ENCODE results near the gene ZNF774. TPM values are rescaled to one million over a fixed set of nuclear protein-coding genes. Genes with fewer than 3 reads are reported as not detected.
A peak's percentile ranks its signal among the peaks of the same experiment; 100 is the strongest.

Gene ZNF774
- total and polyA plus RNA-seq, 2 of the 13 experiments (the other 11 are each of a cell fraction or from before 2014, with no cell fraction given): 0.59 to 1.4 TPM

- peak; percentile 69 for TF ChIP-seq ZFP91 (CRISPR knock-in tag; IDR thresholded peaks at IDR 0.05; ENCODE audit: borderline replicate concordance)
- TF ChIP-seq FOSL2 (CRISPR knock-in tag; IDR thresholded peaks at IDR 0.05): no peak
- TF ChIP-seq RELA (CRISPR knock-in tag; IDR thresholded peaks at IDR 0.05): no peak
- no peak for TF ChIP-seq NFRKB (IDR thresholded peaks at IDR 0.05)
- no peak for TF ChIP-seq ZNF839 (CRISPR knock-in tag; IDR thresholded peaks at IDR 0.05; ENCODE audit: borderline replicate concordance)
- no peak for TF ChIP-seq TRIM24 (CRISPR knock-in tag; IDR thresholded peaks at IDR 0.05)
- peak; percentile 11; the same call in 1 of the 2 replicates for TF ChIP-seq ZNF335 (CRISPR knock-in tag; IDR thresholded peaks at IDR 0.05)
- TF ChIP-seq ZNF549 (CRISPR knock-in tag; IDR thresholded peaks at IDR 0.05): no peak
- TF ChIP-seq ZNF274 (CRISPR knock-in tag; IDR thresholded peaks at IDR 0.05): no peak
- TF ChIP-seq ZBTB20 (CRISPR knock-in tag; IDR thresholded peaks at IDR 0.05; ENCODE audit: borderline replicate concordance, low read depth): no peak
- no peak for TF ChIP-seq MAFG (CRISPR knock-in tag; IDR thresholded peaks at IDR 0.05)
- no peak for TF ChIP-seq HOXD1 (CRISPR knock-in tag; IDR thresholded peaks at IDR 0.05)
- TF ChIP-seq ZMYM3 (CRISPR knock-in tag; IDR thresholded peaks at IDR 0.05): no peak
- TF ChIP-seq NFKB2 (CRISPR knock-in tag; IDR thresholded peaks at IDR 0.05; ENCODE audit: borderline replicate concordance): no peak
- TF ChIP-seq SOX6 (IDR thresholded peaks at IDR 0.05): no peak
- TF ChIP-seq SOX6 (CRISPR knock-in tag; IDR thresholded peaks at IDR 0.05): peak; percentile 25; the same call in 1 of the 2 replicates
- TF ChIP-seq ZFP1 (CRISPR knock-in tag; IDR thresholded peaks at IDR 0.05): no peak
- no peak for TF ChIP-seq ZC3H13 (CRISPR knock-in tag; IDR thresholded peaks at IDR 0.05)
- TF ChIP-seq XRCC5 (optimal IDR thresholded peaks at IDR 0.05; ENCODE audit: low read length): no peak
- TF ChIP-seq ZNF546 (CRISPR knock-in tag; conservative IDR thresholded peaks at IDR 0.05): no peak
- no peak for TF ChIP-seq ZNF800 (CRISPR knock-in tag; IDR thresholded peaks at IDR 0.05)
- no peak; the same call in 1 of the 2 replicates for TF ChIP-seq HNF1B (CRISPR knock-in tag; IDR thresholded peaks at IDR 0.05)
- TF ChIP-seq ELK4 (CRISPR knock-in tag; IDR thresholded peaks at IDR 0.05; ENCODE audit: borderline replicate concordance): no peak
- no peak for TF ChIP-seq CCAR2 (optimal IDR thresholded peaks at IDR 0.05; ENCODE audit: low read depth, low read length)
- TF ChIP-seq ZNF780A (CRISPR knock-in tag; IDR thresholded peaks at IDR 0.05): no peak
Observed at GRCh38 chr15:90352107-90352893, at the start of gene ZNF774 (continued).
